BJ (cell line): ENCODE data around the gene GRAMD4. TPM values are rescaled to one million over a fixed set of nuclear protein-coding genes. Genes with fewer than 3 reads are reported as not detected.

ENCODE experiments used
- CTCF ChIA-PET: fragments of 350-600 bp; formaldehyde crosslinking; extraction: SDS; loops from one replicate; lab custom pipeline; 2021; ENCODE audit warnings: antibody characterized with exemption, inconsistent platforms; lab: Yijun Ruan, JAX
- POLR2A ChIA-PET: fragments of 300-600 bp; sonication (Branson Sonifier 250); formaldehyde crosslinking; extraction: SDS; loops from one replicate; lab custom pipeline; 2021; ENCODE audit warnings: antibody characterized with exemption; lab: Charles Lee
- DNase-seq: peaks from one replicate; pipeline ENCODE4 v3.0.0-alpha.2; 2011; ENCODE audit warnings: low read depth
- H3K27me3 ChIP-seq: 2 replicates; pipeline ENCODE4 v1.6.0; 2011; ENCODE audit warnings: low read length; ENCODE audit not compliant: control insufficient read depth, insufficient read depth
- H3K36me3 ChIP-seq: 2 replicates; pipeline ENCODE4 v1.5.1; 2011; ENCODE audit warnings: low read length; ENCODE audit not compliant: control insufficient read depth, insufficient read depth
- H3K4me3 ChIP-seq: 2 replicates; pipeline ENCODE4 v1.5.1; 2011; ENCODE audit warnings: low read depth, mild to moderate bottlenecking, control low read depth, low read length
- polyA plus RNA-seq: library from polyadenylated mRNA; depleted of rRNA; stranded (reverse); fragments of >200 nt; gene quantifications from 2 replicates; pipeline ENCODE4 v1.2.3, GENCODE V29; 2011
- TF ChIP-seq, protein P1 (sequence below): IDR thresholded peaks from 2 replicates; pipeline ENCODE4 v1.5.1; 2011; ENCODE audit warnings: low read depth, mild to moderate bottlenecking, control low read depth, inconsistent platforms, low read length, moderate library complexity; ENCODE audit not compliant: insufficient read depth

GRAMD4 gene
- polyA plus RNA-seq, 1 experiment, result 10.3 TPM

DNA sequence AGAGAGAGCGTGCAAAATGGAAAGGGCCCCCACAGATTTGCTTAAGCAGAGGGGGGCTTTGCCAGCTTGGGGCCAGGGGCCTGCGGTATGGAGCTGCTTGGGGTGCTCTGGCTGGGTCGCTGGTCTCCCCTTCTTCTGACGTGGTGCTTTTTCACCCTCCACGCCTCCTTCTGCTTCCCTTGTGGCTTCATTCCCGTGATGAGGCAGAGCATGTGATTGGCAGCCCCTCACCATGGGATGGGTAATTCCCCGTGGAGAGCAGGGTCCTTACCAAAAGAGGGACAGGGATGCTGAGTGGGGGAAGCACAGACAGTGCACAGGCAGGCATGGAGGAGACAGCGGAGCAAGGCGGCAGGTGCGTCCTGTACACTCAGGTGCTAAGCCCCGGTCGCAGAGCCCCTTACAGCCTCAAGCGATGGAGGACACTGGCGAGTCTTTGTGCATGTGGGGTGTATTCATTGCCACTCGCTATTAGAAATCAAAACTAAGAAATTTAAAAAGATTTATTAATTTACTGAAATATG lies 19.9 kb upstream of the GRAMD4 start:
- Histone ChIP-seq H3K36me3 (no peaks in the 10 kb centered on the region), H3K4me3 (no peak overlapping the region), H3K27me3 (no peaks in the 10 kb centered on the region)
- no peak for DNase-seq
- TF ChIP-seq, protein P1, sequence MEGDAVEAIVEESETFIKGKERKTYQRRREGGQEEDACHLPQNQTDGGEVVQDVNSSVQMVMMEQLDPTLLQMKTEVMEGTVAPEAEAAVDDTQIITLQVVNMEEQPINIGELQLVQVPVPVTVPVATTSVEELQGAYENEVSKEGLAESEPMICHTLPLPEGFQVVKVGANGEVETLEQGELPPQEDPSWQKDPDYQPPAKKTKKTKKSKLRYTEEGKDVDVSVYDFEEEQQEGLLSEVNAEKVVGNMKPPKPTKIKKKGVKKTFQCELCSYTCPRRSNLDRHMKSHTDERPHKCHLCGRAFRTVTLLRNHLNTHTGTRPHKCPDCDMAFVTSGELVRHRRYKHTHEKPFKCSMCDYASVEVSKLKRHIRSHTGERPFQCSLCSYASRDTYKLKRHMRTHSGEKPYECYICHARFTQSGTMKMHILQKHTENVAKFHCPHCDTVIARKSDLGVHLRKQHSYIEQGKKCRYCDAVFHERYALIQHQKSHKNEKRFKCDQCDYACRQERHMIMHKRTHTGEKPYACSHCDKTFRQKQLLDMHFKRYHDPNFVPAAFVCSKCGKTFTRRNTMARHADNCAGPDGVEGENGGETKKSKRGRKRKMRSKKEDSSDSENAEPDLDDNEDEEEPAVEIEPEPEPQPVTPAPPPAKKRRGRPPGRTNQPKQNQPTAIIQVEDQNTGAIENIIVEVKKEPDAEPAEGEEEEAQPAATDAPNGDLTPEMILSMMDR, result no peak
- CTCF ChIA-PET, result interaction anchor here (0.7 kb wide), 1 partner anchor 37 kb away, joined by 3 read pairs; no protein-coding TSS in a partner anchor
- POLR2A ChIA-PET, result no interaction called here

DNA sequence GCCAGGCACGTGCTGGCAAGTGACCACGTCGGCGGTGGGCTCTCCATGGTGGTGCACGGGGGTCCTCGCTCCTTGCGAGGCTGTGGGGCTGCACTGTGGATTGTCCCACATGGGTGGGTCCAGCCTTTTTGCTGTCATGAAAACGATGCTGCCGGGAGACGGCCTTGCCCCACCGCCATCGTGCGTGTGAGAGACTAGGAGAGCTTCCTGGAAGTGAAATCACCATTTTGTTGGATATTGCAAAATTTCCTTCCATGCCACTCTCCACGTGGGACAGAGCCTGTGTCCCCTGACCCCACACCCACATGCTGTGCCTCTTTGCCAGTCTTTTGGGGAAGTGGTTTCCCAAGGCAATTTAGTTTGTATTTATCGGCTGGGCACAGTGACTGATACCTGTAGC lies 18.2 kb upstream of the GRAMD4 start:
- TF ChIP-seq, protein P1, result no peak
- no peaks in the 10 kb centered on the region for H3K36me3 ChIP-seq
- DNase-seq, result no peak
- ChIA-PET CTCF (no interaction called here), POLR2A (no interaction called here)
- no peak overlapping the region for H3K4me3 ChIP-seq
- no peaks in the 10 kb centered on the region for H3K27me3 ChIP-seq

DNA sequence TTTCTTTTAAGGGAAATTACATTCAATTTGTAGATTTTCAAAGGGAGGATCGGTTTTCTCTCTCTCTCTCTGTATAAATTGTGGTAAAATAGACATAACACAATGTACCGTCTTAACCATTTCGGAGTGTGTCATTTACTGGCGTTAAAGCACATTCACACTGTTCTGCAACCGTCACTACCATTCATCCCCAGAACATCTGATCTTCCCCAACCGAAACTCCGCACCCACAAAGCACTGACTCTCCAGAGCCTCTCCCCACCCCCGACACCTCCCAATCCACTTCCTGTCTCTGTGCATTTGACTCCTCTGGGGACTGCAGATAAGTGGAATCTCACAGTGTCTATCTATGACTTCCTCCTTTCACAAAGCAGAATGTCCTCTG lies 15.9 kb upstream of the GRAMD4 start:
- ChIA-PET CTCF (no interaction called here), POLR2A (no interaction called here)
- no peak for DNase-seq
- no peaks in the 10 kb centered on the region for H3K36me3 ChIP-seq
- TF ChIP-seq, protein P1, result no peak
- peak overlapping the region; percentile 6; the same call in 1 of the 2 replicates for H3K4me3 ChIP-seq
- H3K27me3 ChIP-seq, result no peaks in the 10 kb centered on the region

DNA sequence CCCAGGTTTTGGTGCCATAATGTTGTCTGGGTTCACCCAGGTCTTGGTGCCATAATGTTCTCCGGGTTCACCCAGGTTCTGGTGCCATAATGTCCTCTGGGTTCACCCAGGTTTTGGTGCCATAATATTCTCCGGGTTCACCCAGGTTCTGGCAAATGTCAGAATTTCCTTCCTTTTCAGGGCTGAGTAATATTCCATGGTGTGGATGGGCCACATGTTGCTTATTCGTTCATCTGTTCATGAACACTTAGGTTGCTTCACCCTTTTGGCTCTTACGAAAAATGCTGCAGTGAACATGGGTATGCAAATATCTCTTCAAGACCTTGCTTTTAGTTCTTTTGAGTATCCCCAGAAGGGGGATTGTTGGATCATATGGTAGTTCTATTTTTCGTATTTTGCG lies 15.1 kb upstream of the GRAMD4 start:
- CTCF ChIA-PET, result no interaction called here
- Histone ChIP-seq H3K4me3 (no peak overlapping the region), H3K27me3 (no peaks in the 10 kb centered on the region), H3K36me3 (no peaks in the 10 kb centered on the region)
- TF ChIP-seq, protein P1, result no peak
- no peak for DNase-seq
- POLR2A ChIA-PET, result no interaction called here

DNA sequence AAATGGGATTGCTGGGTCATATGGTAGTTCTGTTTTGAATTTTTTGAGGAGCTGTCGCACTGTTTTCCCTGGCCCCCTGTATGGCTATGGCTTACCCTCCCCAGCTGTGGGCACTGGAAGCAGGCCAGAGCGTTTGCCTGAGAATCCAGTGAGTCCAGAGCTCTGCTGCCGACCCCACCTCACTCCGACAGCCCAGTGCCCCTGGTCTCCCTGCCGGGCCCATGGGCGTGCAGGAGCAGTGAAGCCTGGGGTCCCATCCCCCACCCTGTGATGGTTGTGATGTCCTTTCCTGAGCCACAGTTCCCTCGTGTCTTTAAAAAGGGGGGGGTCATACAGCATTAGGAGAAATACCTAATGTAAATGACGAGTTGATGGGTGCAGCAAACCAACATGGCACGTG lies 13.3 kb upstream of the GRAMD4 start:
- ChIA-PET CTCF (no interaction called here), POLR2A (no interaction called here)
- Histone ChIP-seq H3K36me3 (no peaks in the 10 kb centered on the region), H3K27me3 (no peaks in the 10 kb centered on the region), H3K4me3 (no peak overlapping the region)
- TF ChIP-seq, protein P1, result no peak
- DNase-seq, result no peak
